H9 (cell line): ENCODE data around the gene PNLDC1. TPM values are rescaled to one million over a fixed set of nuclear protein-coding genes. Genes with fewer than 3 reads are reported as not detected.

Experiments
- DNase-seq: peaks from one replicate; pipeline ENCODE4 v3.0.0-alpha.2; 2017
- H2AFZ ChIP-seq: one replicate; pipeline ENCODE4 v1.6.1; 2013; ENCODE audit warnings: mild to moderate bottlenecking, low read length, control low read depth, moderate library complexity
- H2AK5ac ChIP-seq: 2 replicates; pipeline ENCODE4 v1.6.1; 2013; ENCODE audit warnings: low read length, control low read depth, mixed read lengths; ENCODE audit not compliant: insufficient read length
- H2BK120ac ChIP-seq: one replicate; pipeline ENCODE4 v1.6.1; 2013; ENCODE audit warnings: low read depth, mild to moderate bottlenecking, low read length, control low read depth, inconsistent platforms; ENCODE audit not compliant: poor library complexity, severe bottlenecking
- H2BK12ac ChIP-seq: 2 replicates; pipeline ENCODE4 v1.6.1; 2013; ENCODE audit warnings: low read length, control low read depth, mixed read lengths, low read depth; ENCODE audit not compliant: insufficient read length
- H2BK15ac ChIP-seq: 2 replicates; pipeline ENCODE4 v1.6.1; 2013; ENCODE audit warnings: low read depth, low read length, control low read depth
- H2BK20ac ChIP-seq: one replicate; pipeline ENCODE4 v1.6.1; 2013; ENCODE audit warnings: low read depth, mild to moderate bottlenecking, low read length, control low read depth, inconsistent platforms; ENCODE audit not compliant: poor library complexity, severe bottlenecking
- H2BK5ac ChIP-seq: 2 replicates; pipeline ENCODE4 v1.6.1; 2013; ENCODE audit warnings: low read length, control low read depth, mixed read lengths; ENCODE audit not compliant: insufficient read length
- H3K14ac ChIP-seq: 2 replicates; pipeline ENCODE4 v1.6.1; 2013; ENCODE audit warnings: low read length, control low read depth; ENCODE audit not compliant: insufficient read depth
- H3K18ac ChIP-seq: 2 replicates; pipeline ENCODE4 v1.6.1; 2013; ENCODE audit warnings: low read depth, mild to moderate bottlenecking, mixed read lengths, low read length, control low read depth; ENCODE audit not compliant: insufficient read length
- H3K23ac ChIP-seq: 2 replicates; pipeline ENCODE4 v1.6.1; 2013; ENCODE audit warnings: low read length, control low read depth, mixed read lengths, low read depth; ENCODE audit not compliant: insufficient read length
- H3K23me2 ChIP-seq: 2 replicates; pipeline ENCODE4 v1.6.1; 2013; ENCODE audit warnings: low read depth, mild to moderate bottlenecking, mixed read lengths, low read length, control low read depth; ENCODE audit not compliant: insufficient read length, poor library complexity, severe bottlenecking
- H3K27ac ChIP-seq: 2 replicates; pipeline ENCODE4 v1.5.1; 2013; ENCODE audit warnings: low read length, control low read depth, mixed read lengths, low read depth; ENCODE audit not compliant: insufficient read length
- H3K27me3 ChIP-seq: 2 replicates; pipeline ENCODE4 v1.6.1; 2013; ENCODE audit warnings: low read length, control low read depth, inconsistent platforms; ENCODE audit not compliant: insufficient read depth
- H3K4ac ChIP-seq: 2 replicates; pipeline ENCODE4 v1.6.1; 2013; ENCODE audit warnings: low read depth, mild to moderate bottlenecking, control low read depth, inconsistent platforms, low read length, moderate library complexity
- H3K4me1 ChIP-seq: 2 replicates; pipeline ENCODE4 v1.6.1; 2013; ENCODE audit warnings: low read length, control low read depth, inconsistent platforms; ENCODE audit not compliant: insufficient read depth
- H3K4me2 ChIP-seq: 2 replicates; pipeline ENCODE4 v1.6.1; 2013; ENCODE audit warnings: low read length, control low read depth, mixed read lengths; ENCODE audit not compliant: insufficient read length, insufficient read depth
- H3K56ac ChIP-seq: 2 replicates; pipeline ENCODE4 v1.6.1; 2013; ENCODE audit warnings: low read depth, mild to moderate bottlenecking, mixed read lengths, low read length, control low read depth; ENCODE audit not compliant: insufficient read length
- H3K79me1 ChIP-seq: 2 replicates; pipeline ENCODE4 v1.6.1; 2013; ENCODE audit warnings: low read depth, mild to moderate bottlenecking, moderate library complexity, low read length, control low read depth, inconsistent platforms; ENCODE audit not compliant: insufficient read depth, poor library complexity, severe bottlenecking
- H3K79me2 ChIP-seq: 2 replicates; pipeline ENCODE4 v1.6.1; 2013; ENCODE audit warnings: low read length, control low read depth, inconsistent platforms; ENCODE audit not compliant: insufficient read depth
- H3K9ac ChIP-seq: 2 replicates; pipeline ENCODE4 v1.6.1; 2013; ENCODE audit warnings: low read length, control low read depth, mixed read lengths; ENCODE audit not compliant: insufficient read length; ENCODE audit errors: extremely low read depth
- H3K9me3 ChIP-seq: one replicate; pipeline ENCODE4 v1.6.1; 2013; ENCODE audit warnings: low read depth, low read length, inconsistent platforms; ENCODE audit not compliant: control insufficient read depth
- H3T11ph ChIP-seq: one replicate; pipeline ENCODE4 v1.6.1; 2013; ENCODE audit warnings: mild to moderate bottlenecking, low read length, control low read depth, inconsistent platforms
- H4K20me1 ChIP-seq: one replicate; pipeline ENCODE4 v1.6.1; 2013; ENCODE audit not compliant: control insufficient read depth, insufficient read length, insufficient read depth
- H4K5ac ChIP-seq: 2 replicates; pipeline ENCODE4 v1.6.1; 2013; ENCODE audit warnings: low read depth, mild to moderate bottlenecking, mixed read lengths, low read length, control low read depth; ENCODE audit not compliant: insufficient read length
- H4K8ac ChIP-seq: replicated peaks from 2 replicates; pipeline ENCODE4 v1.6.1; 2013; ENCODE audit warnings: low read length, control low read depth, mixed read lengths, low read depth; ENCODE audit not compliant: insufficient read length
- H4K91ac ChIP-seq: 2 replicates; pipeline ENCODE4 v1.6.1; 2013; ENCODE audit warnings: low read depth, mild to moderate bottlenecking, moderate library complexity, mixed read lengths, low read length, control low read depth; ENCODE audit not compliant: insufficient read length
- H3K27ac Mint-ChIP-seq, 3 experiments: 2 replicates in 2 of 3; 3 replicates in 1 of 3; pipeline ENCODE4 v1.8.0; 2020 to 2021; ENCODE audit warnings: mixed read lengths in 3 of 3, mild to moderate bottlenecking in 1 of 3, moderate library complexity in 1 of 3
- H3K27me3 Mint-ChIP-seq: 2 replicates; pipeline ENCODE4 v1.8.0; 2021; ENCODE audit warnings: low read depth, mild to moderate bottlenecking, moderate library complexity, mixed read lengths
- H3K36me3 Mint-ChIP-seq, 3 experiments: 2 replicates in 2 of 3; 3 replicates in 1 of 3; pipeline ENCODE4 v1.8.0; 2020 to 2021; ENCODE audit warnings: low read depth in 3 of 3, mixed read lengths in 3 of 3; ENCODE audit not compliant: insufficient read depth in 1 of 3
- H3K4me1 Mint-ChIP-seq, 2 experiments: 2 replicates each; pipeline ENCODE4 v1.8.0; 2020; ENCODE audit warnings: mixed read lengths in 2 of 2
- H3K4me3 Mint-ChIP-seq, 2 experiments: 2 replicates in 1 of 2; 3 replicates in 1 of 2; pipeline ENCODE4 v1.8.0; 2020 to 2021; ENCODE audit warnings: mild to moderate bottlenecking in 2 of 2, mixed read lengths in 2 of 2, moderate library complexity in 1 of 2
- H3K9me3 Mint-ChIP-seq, 2 experiments: 2 replicates in 1 of 2; 3 replicates in 1 of 2; pipeline ENCODE4 v1.8.0; 2020; ENCODE audit warnings: mild to moderate bottlenecking in 2 of 2, mixed read lengths in 2 of 2, moderate library complexity in 1 of 2
- CTCF ChIP-seq: fragments of 200-600 bp; sonication (generic); conservative IDR thresholded peaks from 3 replicates; pipeline ENCODE4 v1.8.0; 2021; ENCODE audit warnings: antibody characterized with exemption, mild to moderate bottlenecking
- WGBS: extraction: QIAGEN DNeasy Blood & Tissue Kit; methylation state at CpG from one replicate; pipeline ENCODE4 v1.1.7; 2013; ENCODE audit warnings: missing lambda C conversion rate, low lambda C conversion rate, mixed read lengths; ENCODE audit not compliant: insufficient read length; ENCODE audit errors: extremely low coverage; 5-methylcytosine and 5-hydroxymethylcytosine counted together
- total RNA-seq: library from RNA; stranded (reverse); gene quantifications from 2 replicates; pipeline ENCODE4 v1.2.1, GENCODE V29; 2021

Gene PNLDC1
- total RNA-seq, 1 experiment from 2014 or later: not detected

GRCh38 chr6:159762681-159763293 is 37.3 kb upstream of the PNLDC1 start:
- Histone ChIP-seq H3K56ac (no peak overlapping the region), H3K23ac (no peak overlapping the region), H3K18ac (peak overlapping the region; percentile 22), H2AK5ac (no peak overlapping the region), H3K14ac (peak overlapping the region; percentile 69; the same call in 1 of the 2 replicates), H2BK20ac (no peak overlapping the region), H4K5ac (no peak overlapping the region), H4K8ac (no peak overlapping the region), H3K27me3 (no peaks in the 10 kb centered on the region; the same call in 1 of the 2 replicates), H3K9ac (peak overlapping the region; percentile 83), H3K27ac (no peak overlapping the region), H4K20me1 (peaks cover 2% of the 10 kb centered on the region), H2BK120ac (no peak overlapping the region), H3K79me2 (peaks cover 3% of the 10 kb centered on the region; the same call in 1 of the 2 replicates), H2BK15ac (no peak overlapping the region), H3K4ac (no peak overlapping the region), H2BK5ac (peak overlapping the region; percentile 32), H3T11ph (no peak overlapping the region), H2BK12ac (no peak overlapping the region), H3K4me2 (peak overlapping the region; percentile 91), H3K9me3 (no peaks in the 10 kb centered on the region), H3K4me1 (peaks cover 2% of the 10 kb centered on the region; the same call in 1 of the 2 replicates), H2AFZ (no peak overlapping the region), H3K79me1 (peaks cover 3% of the 10 kb centered on the region), H3K23me2 (peaks cover 15% of the 10 kb centered on the region), H4K91ac (no peak overlapping the region)
- Mint-ChIP-seq H3K27me3 (no peaks in the 10 kb centered on the region), H3K4me1 (peaks cover 31 to 32% of the 10 kb centered on the region in 2 experiments), H3K27ac (peak overlapping the region; percentile 24 to 96 (median 92)), H3K4me3 (peak overlapping the region; percentile 85 to 93), H3K36me3 (peaks cover 49 to 62% (median 57%) of the 10 kb centered on the region in 3 experiments), H3K9me3 (no peaks in the 10 kb centered on the region; a peak in 1 of 5 replicates)
- no peak for DNase-seq
- WGBS: no CpG with 5 or more reads among the region's 16 CpGs
- no peak for TF ChIP-seq CTCF
